HUES48 (cell line): Measurements from ENCODE around the gene KRT73.

Source experiments
- H3K27ac ChIP-seq: one replicate; pipeline ENCODE4 v1.7.0; 2013; ENCODE audit warnings: low read depth, low read length, inconsistent platforms
- H3K27me3 ChIP-seq: 2 replicates; pipeline ENCODE4 v1.6.1; 2013; ENCODE audit warnings: mild to moderate bottlenecking, low read length; ENCODE audit not compliant: control insufficient read depth, insufficient read depth
- H3K36me3 ChIP-seq: 2 replicates; pipeline ENCODE4 v1.6.1; 2013; ENCODE audit warnings: low read length; ENCODE audit not compliant: control insufficient read depth, insufficient read depth
- H3K4me1 ChIP-seq: 2 replicates; pipeline ENCODE4 v1.6.1; 2013; ENCODE audit warnings: mild to moderate bottlenecking, low read length; ENCODE audit not compliant: control insufficient read depth, insufficient read depth
- H3K4me3 ChIP-seq: 2 replicates; pipeline ENCODE4 v1.5.1; 2013; ENCODE audit warnings: mild to moderate bottlenecking, low read depth, low read length
- H3K9ac ChIP-seq: 2 replicates; pipeline ENCODE4 v1.6.1; 2013; ENCODE audit warnings: mild to moderate bottlenecking, low read depth, low read length, moderate library complexity
- H3K9me3 ChIP-seq: 2 replicates; pipeline ENCODE4 v1.6.1; 2013; ENCODE audit warnings: low read length; ENCODE audit not compliant: control insufficient read depth, insufficient read depth

The KRT73 gene

GRCh38 chr12:52608826-52609630, 9.3 kb downstream of the KRT73 start:
- H3K27me3 ChIP-seq = peaks cover 11% of the 10 kb centered on the region
- H3K27ac ChIP-seq = no peak overlapping the region
- H3K4me1 ChIP-seq = no peaks in the 10 kb centered on the region
- H3K9ac ChIP-seq = no peak overlapping the region
- H3K36me3 ChIP-seq = no peaks in the 10 kb centered on the region
- H3K4me3 ChIP-seq = no peak overlapping the region
- H3K9me3 ChIP-seq = no peaks in the 10 kb centered on the region

GRCh38 chr12:52608161-52608560, 10.2 kb downstream of the KRT73 start:
- H3K36me3 ChIP-seq = no peaks in the 10 kb centered on the region
- H3K9ac ChIP-seq = no peak overlapping the region
- H3K9me3 ChIP-seq = no peaks in the 10 kb centered on the region
- H3K27ac ChIP-seq = no peak overlapping the region
- no peaks in the 10 kb centered on the region for H3K4me1 ChIP-seq
- peaks cover 11% of the 10 kb centered on the region for H3K27me3 ChIP-seq
- no peak overlapping the region for H3K4me3 ChIP-seq

GRCh38 chr12:52607314-52607713, 11.0 kb downstream of the KRT73 start:
- Histone ChIP-seq H3K27me3 (peaks cover 11% of the 10 kb centered on the region), H3K4me3 (no peak overlapping the region)

GRCh38 chr12:52606581-52607218, 11.7 kb downstream of the KRT73 start:
- H3K36me3 ChIP-seq = no peaks in the 10 kb centered on the region
- H3K27me3 ChIP-seq = peaks cover 16% of the 10 kb centered on the region
- H3K9me3 ChIP-seq = no peaks in the 10 kb centered on the region
- no peaks in the 10 kb centered on the region for H3K4me1 ChIP-seq
- H3K9ac ChIP-seq = no peak overlapping the region
- H3K4me3 ChIP-seq = no peak overlapping the region
- H3K27ac ChIP-seq = no peak overlapping the region

More at GRCh38 chr12:52607314-52607713, 11.0 kb downstream of the KRT73 start:
- Histone ChIP-seq H3K27ac (no peak overlapping the region), H3K9ac (no peak overlapping the region), H3K36me3 (no peaks in the 10 kb centered on the region), H3K9me3 (no peaks in the 10 kb centered on the region), H3K4me1 (no peaks in the 10 kb centered on the region)

- Histone ChIP-seq H3K4me1 (no peaks in the 10 kb centered on the region), H3K9me3 (no peaks in the 10 kb centered on the region), H3K27ac (no peak overlapping the region), H3K36me3 (no peaks in the 10 kb centered on the region), H3K9ac (no peak overlapping the region), H3K4me3 (no peak overlapping the region), H3K27me3 (peaks cover 15% of the 10 kb centered on the region)
These were observed 12.3 kb downstream of the KRT73 start for GRCh38 chr12:52606096-52606495.

- H3K9ac ChIP-seq = no peak overlapping the region
- no peaks in the 10 kb centered on the region for H3K4me1 ChIP-seq
- H3K27ac ChIP-seq = no peak overlapping the region
- no peaks in the 10 kb centered on the region for H3K9me3 ChIP-seq
- no peaks in the 10 kb centered on the region for H3K36me3 ChIP-seq
- no peak overlapping the region for H3K4me3 ChIP-seq
- peaks cover 15% of the 10 kb centered on the region for H3K27me3 ChIP-seq
These were observed 12.8 kb downstream of the KRT73 start for GRCh38 chr12:52605542-52605941.

GRCh38 chr12:52604859-52605258, 13.5 kb downstream of the KRT73 start:
- Histone ChIP-seq H3K9me3 (no peaks in the 10 kb centered on the region), H3K27ac (no peak overlapping the region), H3K4me1 (no peaks in the 10 kb centered on the region), H3K27me3 (peaks cover 15% of the 10 kb centered on the region; the same call in 1 of the 2 replicates), H3K9ac (no peak overlapping the region), H3K36me3 (no peaks in the 10 kb centered on the region), H3K4me3 (no peak overlapping the region)

- no peak overlapping the region for H3K27ac ChIP-seq
- H3K27me3 ChIP-seq = peaks cover 20% of the 10 kb centered on the region
- H3K4me3 ChIP-seq = no peak overlapping the region
- H3K9me3 ChIP-seq = no peaks in the 10 kb centered on the region
- H3K9ac ChIP-seq = no peak overlapping the region
- no peaks in the 10 kb centered on the region for H3K4me1 ChIP-seq
- H3K36me3 ChIP-seq = no peaks in the 10 kb centered on the region
These were observed 15.0 kb downstream of the KRT73 start for GRCh38 chr12:52603314-52603713.

GRCh38 chr12:52602552-52602951, 15.8 kb downstream of the KRT73 start:
- H3K27ac ChIP-seq = no peak overlapping the region
- no peak overlapping the region for H3K4me3 ChIP-seq
- H3K9ac ChIP-seq = no peak overlapping the region
- no peaks in the 10 kb centered on the region for H3K4me1 ChIP-seq
- H3K9me3 ChIP-seq = no peaks in the 10 kb centered on the region
- H3K36me3 ChIP-seq = no peaks in the 10 kb centered on the region
- peaks cover 23% of the 10 kb centered on the region for H3K27me3 ChIP-seq

- Histone ChIP-seq H3K4me3 (no peak overlapping the region), H3K27me3 (peaks cover 23% of the 10 kb centered on the region), H3K36me3 (no peaks in the 10 kb centered on the region), H3K9me3 (no peaks in the 10 kb centered on the region), H3K4me1 (no peaks in the 10 kb centered on the region), H3K27ac (no peak overlapping the region), H3K9ac (no peak overlapping the region)
These were observed 16.7 kb downstream of the KRT73 start for GRCh38 chr12:52601671-52602070.

- Histone ChIP-seq H3K4me3 (no peak within 1 kb of the TSS), H3K36me3 (no peaks in the 10 kb centered on the region), H3K9ac (no peak within 1 kb of the TSS), H3K27me3 (peaks cover 23% of the 10 kb centered on the region), H3K27ac (no peak within 1 kb of the TSS), H3K4me1 (no peaks in the 10 kb centered on the region), H3K9me3 (no peaks in the 10 kb centered on the region)
These were observed 17.3 kb downstream of the KRT73 start, which contains the start of gene KRT72 for GRCh38 chr12:52600941-52601481. KRT72 (minus strand) TSS chr12:52601463; CDS start chr12:52601452, 11 bp downstream.
